GM12873 (cell line): ENCODE data around the gene FLVCR1.

Source experiments
- CTCF ChIP-seq: IDR thresholded peaks from 2 replicates; pipeline ENCODE4 v1.5.1; 2012; ENCODE audit warnings: low read depth, mild to moderate bottlenecking, moderate library complexity, low read length, control low read depth; ENCODE audit not compliant: insufficient read depth; ENCODE audit errors: missing control alignments

FLVCR1 gene

GRCh38 chr1:212928323-212929291 lies 70.5 kb downstream of the FLVCR1 start:
- no peak for TF ChIP-seq CTCF

- no peak for TF ChIP-seq CTCF
Measured at GRCh38 chr1:212930986-212931678, 73.1 kb downstream of the FLVCR1 start.

- TF ChIP-seq CTCF = no peak
Measured at GRCh38 chr1:212933815-212934471, 75.9 kb downstream of the FLVCR1 start.

GRCh38 chr1:212935387-212935981 lies 77.4 kb downstream of the FLVCR1 start:
- no peak for TF ChIP-seq CTCF

GRCh38 chr1:212937034-212937433 lies 79.0 kb downstream of the FLVCR1 start:
- no peak for TF ChIP-seq CTCF

- no peak for TF ChIP-seq CTCF
Measured at GRCh38 chr1:212938846-212939245, 80.8 kb downstream of the FLVCR1 start.
